Karpas-422 (cell line): ENCODE data around the gene FOXD4. TPM values are rescaled to one million over a fixed set of nuclear protein-coding genes. Genes with fewer than 3 reads are reported as not detected.
"Not testable (repeated sequence)": the region's sequence is repeated elsewhere in the genome, so short reads cannot be mapped to it uniquely, and the experiment has no call there.

Source experiments
- DNase-seq: peaks from one replicate; pipeline ENCODE4 v3.0.0-alpha.2; 2015
- H2AFZ ChIP-seq: fragments of 200-600 bp; sonication (generic); 2 replicates; pipeline ENCODE4 v1.6.1; 2014; ENCODE audit warnings: antibody characterized with exemption, low read length, mixed read lengths
- H3K27ac ChIP-seq: fragments of 200-600 bp; sonication (generic); 2 replicates; pipeline ENCODE4 v1.5.1; 2014; ENCODE audit warnings: mild to moderate bottlenecking, low read length, moderate library complexity
- H3K27me3 ChIP-seq: fragments of 200-600 bp; sonication (generic); 2 replicates; pipeline ENCODE4 v1.6.1; 2014; ENCODE audit warnings: low read length, mixed read lengths
- H3K36me3 ChIP-seq: fragments of 200-600 bp; sonication (generic); 2 replicates; pipeline ENCODE4 v1.6.1; 2014; ENCODE audit warnings: low read length, mixed read lengths; ENCODE audit not compliant: insufficient read depth
- H3K4me1 ChIP-seq: fragments of 200-600 bp; sonication (generic); 2 replicates; pipeline ENCODE4 v1.6.1; 2014; ENCODE audit warnings: mild to moderate bottlenecking, low read length, mixed read lengths
- H3K4me2 ChIP-seq: fragments of 200-600 bp; sonication (generic); 2 replicates; pipeline ENCODE4 v1.6.1; 2014; ENCODE audit warnings: low read length, low read depth, mild to moderate bottlenecking; ENCODE audit not compliant: poor library complexity, severe bottlenecking
- H3K4me3 ChIP-seq: fragments of 200-600 bp; sonication (generic); 2 replicates; pipeline ENCODE4 v1.5.1; 2014; ENCODE audit warnings: mild to moderate bottlenecking, antibody characterized with exemption, low read length, mixed read lengths
- H3K79me2 ChIP-seq: fragments of 200-600 bp; sonication (generic); 2 replicates; pipeline ENCODE4 v1.6.1; 2014; ENCODE audit warnings: mild to moderate bottlenecking, low read length, mixed read lengths
- H3K9ac ChIP-seq: fragments of 200-600 bp; sonication (generic); 2 replicates; pipeline ENCODE4 v1.6.0; 2014; ENCODE audit warnings: low read length
- H3K9me2 ChIP-seq: fragments of 200-600 bp; sonication (generic), shearing (Covaris generic); replicated peaks from 2 replicates; pipeline ENCODE4 v1.6.0; 2014; ENCODE audit warnings: mild to moderate bottlenecking, low read length, moderate library complexity; ENCODE audit not compliant: insufficient read depth
- H3K9me3 ChIP-seq: fragments of 300-700, 200-600 bp; sonication (generic); 2 replicates; pipeline ENCODE4 v1.6.1; 2014; ENCODE audit warnings: low read length, mixed read lengths
- H4K20me1 ChIP-seq: fragments of 200-600 bp; sonication (generic); 2 replicates; pipeline ENCODE4 v1.6.1; 2014; ENCODE audit warnings: mild to moderate bottlenecking, antibody characterized with exemption, low read length, low read depth; ENCODE audit not compliant: insufficient read depth
- total RNA-seq: library from RNA; depleted of rRNA; stranded (reverse); fragments of >200 nt; shearing (Covaris generic); gene quantifications from 2 replicates; pipeline ENCODE4 v1.2.3, GENCODE V29; 2014; ENCODE audit warnings: low replicate concordance

FOXD4 gene
- total RNA-seq, 1 experiment from 2014 or later: 0.93 TPM

DNA sequence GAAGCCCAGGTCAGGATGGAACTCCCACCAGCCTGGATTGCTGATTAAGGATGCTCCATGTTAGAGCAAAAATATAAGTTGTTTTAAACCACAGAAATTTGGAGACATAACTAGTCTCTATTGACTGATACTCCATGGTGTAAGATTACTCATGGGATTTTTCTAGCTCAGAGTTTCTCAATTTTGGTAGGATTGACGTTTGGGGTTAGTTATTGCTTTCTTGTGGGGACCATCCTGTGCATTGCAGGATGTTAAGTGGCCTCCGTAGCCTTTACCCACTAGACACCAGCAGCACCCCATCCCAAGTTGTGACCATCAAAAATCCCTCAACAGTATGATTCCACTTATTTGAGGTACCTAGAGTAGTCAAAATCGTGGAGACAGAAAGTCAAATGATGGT lies 19.4 kb downstream of the FOXD4 start:
- H3K4me2 ChIP-seq, H3K4me1 ChIP-seq, H3K9ac ChIP-seq, H3K36me3 ChIP-seq, H3K27ac ChIP-seq, H4K20me1 ChIP-seq, H2AFZ ChIP-seq, H3K79me2 ChIP-seq, DNase-seq, H3K9me2 ChIP-seq, H3K9me3 ChIP-seq, H3K27me3 ChIP-seq, H3K4me3 ChIP-seq: not testable (repeated sequence)

DNA sequence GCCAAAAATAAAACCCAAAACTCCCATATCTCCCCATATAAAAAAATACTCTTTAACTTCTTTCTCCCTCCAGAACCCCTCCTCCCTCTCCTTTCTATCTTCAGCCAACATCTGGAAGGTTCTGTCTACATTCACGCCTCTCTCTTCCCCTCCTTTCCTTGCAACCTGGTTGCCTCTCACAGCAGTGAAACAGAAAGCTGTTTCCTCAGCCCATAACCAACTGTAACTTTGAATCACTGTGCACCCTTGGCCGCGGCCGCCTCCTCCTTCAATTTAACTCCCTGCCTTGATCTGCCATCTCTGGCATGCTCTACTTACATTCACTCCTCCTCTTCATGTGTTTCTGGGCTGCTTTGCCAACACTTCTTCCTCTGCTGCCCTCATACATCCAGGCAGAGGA lies 23.2 kb downstream of the FOXD4 start:
- not testable (repeated sequence) for H3K9ac ChIP-seq, H3K4me1 ChIP-seq, H3K4me2 ChIP-seq, H4K20me1 ChIP-seq, H3K9me3 ChIP-seq, H3K27me3 ChIP-seq, H3K79me2 ChIP-seq, H3K27ac ChIP-seq, H2AFZ ChIP-seq, H3K4me3 ChIP-seq, DNase-seq, H3K9me2 ChIP-seq, H3K36me3 ChIP-seq

DNA sequence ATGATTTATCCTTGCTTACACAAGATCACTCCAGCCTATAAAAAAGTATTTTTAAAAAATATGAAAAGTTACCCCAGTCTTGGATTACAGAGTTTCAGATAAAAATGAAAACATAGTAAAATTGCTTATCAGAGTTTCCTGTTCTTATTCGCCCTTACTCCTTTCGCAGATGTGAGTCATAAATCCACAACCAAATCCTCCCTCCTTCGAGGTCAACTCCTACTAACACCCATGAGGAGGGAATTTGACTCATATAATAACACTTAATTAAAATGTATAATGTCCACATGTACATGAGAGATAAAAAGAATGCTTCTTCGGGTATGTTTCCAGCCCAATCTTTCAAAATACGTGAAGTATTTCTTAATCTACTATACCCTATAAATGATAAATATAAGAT lies 23.9 kb downstream of the FOXD4 start:
- not testable (repeated sequence) for H3K27ac ChIP-seq, H3K27me3 ChIP-seq, H3K9me3 ChIP-seq, H2AFZ ChIP-seq, H3K9ac ChIP-seq, H3K9me2 ChIP-seq, H3K4me2 ChIP-seq, H3K36me3 ChIP-seq, H3K79me2 ChIP-seq, DNase-seq, H3K4me1 ChIP-seq, H4K20me1 ChIP-seq, H3K4me3 ChIP-seq

DNA sequence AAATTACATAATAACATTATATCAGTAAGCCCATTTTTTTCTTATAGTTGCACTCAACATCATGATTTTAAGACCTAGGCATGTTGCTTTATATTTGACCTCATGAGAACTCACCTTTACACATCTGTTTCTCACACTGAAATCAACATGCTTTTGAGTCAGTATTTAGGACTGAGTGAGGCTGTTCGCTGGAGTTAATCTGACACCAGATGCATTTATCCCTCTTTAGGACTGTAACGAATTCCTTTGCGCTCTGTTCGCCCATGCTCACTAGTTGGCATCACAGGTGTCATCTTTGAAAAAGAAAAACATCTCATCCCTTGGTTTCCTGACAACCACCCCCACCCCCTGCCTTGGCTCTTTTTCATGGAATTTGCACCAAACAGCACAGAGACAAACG lies 24.3 kb downstream of the FOXD4 start:
- H3K9me3 ChIP-seq, H3K4me2 ChIP-seq, H3K4me1 ChIP-seq, H2AFZ ChIP-seq, H3K27me3 ChIP-seq, H3K9ac ChIP-seq, H3K4me3 ChIP-seq, H3K79me2 ChIP-seq, H3K9me2 ChIP-seq, H3K36me3 ChIP-seq, H3K27ac ChIP-seq, H4K20me1 ChIP-seq, DNase-seq: not testable (repeated sequence)

DNA sequence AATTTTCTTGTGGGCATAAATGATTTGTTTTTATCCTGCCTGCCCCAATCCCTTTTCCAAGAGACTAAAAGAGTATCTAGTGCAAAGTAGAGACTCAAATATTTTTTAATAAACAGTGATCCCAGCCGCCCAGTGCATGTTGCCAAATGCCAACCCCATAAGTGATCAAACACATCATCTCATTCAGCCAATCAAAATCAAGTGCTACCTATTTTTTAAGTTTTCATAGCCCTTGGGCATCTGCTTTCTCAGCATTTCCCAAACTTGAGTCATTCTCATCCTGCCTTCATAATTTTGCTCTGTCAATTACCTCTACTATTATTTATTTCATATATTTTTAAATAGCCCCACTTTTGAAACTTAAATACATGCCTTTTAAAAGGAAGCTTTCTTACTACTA lies 27.4 kb downstream of the FOXD4 start:
- not testable (repeated sequence) for H2AFZ ChIP-seq, H3K27me3 ChIP-seq, H3K79me2 ChIP-seq, H3K27ac ChIP-seq, H3K9ac ChIP-seq, H3K36me3 ChIP-seq, H3K9me3 ChIP-seq, H4K20me1 ChIP-seq, H3K9me2 ChIP-seq, H3K4me1 ChIP-seq, H3K4me2 ChIP-seq, DNase-seq, H3K4me3 ChIP-seq

DNA sequence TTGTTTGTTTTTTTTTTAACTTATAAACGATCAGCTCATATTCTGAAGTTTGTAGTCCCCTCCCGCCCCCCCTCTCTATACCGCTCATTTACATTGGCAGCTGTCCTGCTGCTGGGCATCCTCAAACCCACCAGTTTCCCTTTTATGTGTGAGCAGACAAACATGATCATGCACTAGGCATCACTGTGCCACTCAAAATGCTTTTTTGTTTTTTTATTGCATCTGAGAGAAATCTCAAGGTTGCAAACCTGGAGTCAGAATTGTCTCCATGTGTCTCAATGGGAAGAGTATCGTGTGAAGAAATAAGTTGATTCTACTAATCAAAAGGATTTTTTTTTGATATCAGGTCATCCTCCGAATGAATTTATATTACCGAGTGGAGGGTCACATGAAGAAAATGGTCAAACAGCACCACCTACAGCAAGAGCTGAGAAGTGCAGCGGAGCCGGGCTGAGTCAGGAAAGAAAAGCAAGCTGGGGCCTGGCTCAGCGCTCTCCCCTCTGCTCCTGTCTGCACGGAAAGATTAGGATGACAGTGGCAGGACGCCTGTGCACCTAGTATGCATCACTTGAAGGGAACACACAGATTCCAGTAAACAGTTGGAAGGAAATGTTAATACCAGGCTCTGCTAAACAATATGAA lies 29.7 kb downstream of the FOXD4 start:
- not testable (repeated sequence) for H3K9ac ChIP-seq, H3K27ac ChIP-seq, H3K79me2 ChIP-seq, H3K4me2 ChIP-seq, H3K4me1 ChIP-seq, H3K9me2 ChIP-seq, H3K36me3 ChIP-seq, H3K4me3 ChIP-seq, H3K9me3 ChIP-seq, H4K20me1 ChIP-seq, H3K27me3 ChIP-seq, H2AFZ ChIP-seq, DNase-seq

DNA sequence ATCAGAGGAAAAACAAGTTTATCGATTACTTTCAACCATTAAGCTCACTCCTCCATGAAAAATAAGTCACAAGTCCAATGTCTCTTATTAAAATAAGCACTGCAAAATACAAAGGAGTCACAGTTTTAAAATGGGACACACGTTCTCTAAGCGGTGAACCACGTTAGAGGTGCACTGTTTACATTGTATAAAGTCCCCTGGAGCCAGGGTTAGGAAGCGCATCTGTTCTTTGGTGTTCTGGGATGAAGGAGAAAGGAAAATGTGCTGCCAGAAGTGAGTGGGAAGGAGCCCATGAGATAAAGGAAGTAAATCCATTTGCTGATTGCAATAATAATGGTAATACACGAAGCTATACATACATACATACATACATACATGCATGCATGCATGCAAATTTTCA lies 30.4 kb downstream of the FOXD4 start:
- DNase-seq, H3K27me3 ChIP-seq, H2AFZ ChIP-seq, H3K4me1 ChIP-seq, H3K36me3 ChIP-seq, H3K4me3 ChIP-seq, H3K79me2 ChIP-seq, H3K4me2 ChIP-seq, H4K20me1 ChIP-seq, H3K9ac ChIP-seq, H3K9me2 ChIP-seq, H3K9me3 ChIP-seq, H3K27ac ChIP-seq: not testable (repeated sequence)

DNA sequence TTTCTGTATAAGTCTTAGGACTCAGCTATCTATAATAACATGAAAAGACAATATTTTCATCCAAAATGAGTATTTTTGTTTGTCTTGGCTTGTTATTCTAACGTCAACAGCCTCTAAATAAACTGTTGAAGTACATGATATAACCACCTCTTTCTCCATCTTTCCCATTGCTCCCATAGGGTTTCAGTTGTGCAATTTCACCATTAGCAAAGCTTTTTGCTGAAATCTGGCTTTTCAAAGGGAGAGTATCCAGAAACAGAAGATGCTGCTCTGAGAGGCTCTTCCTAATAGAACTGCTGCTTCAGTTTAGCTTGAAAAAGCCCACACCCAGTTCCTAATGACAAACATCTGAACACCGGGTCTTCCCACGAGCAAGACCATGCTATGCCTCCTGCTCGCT lies 31.1 kb downstream of the FOXD4 start:
- H4K20me1 ChIP-seq, H2AFZ ChIP-seq, H3K9me2 ChIP-seq, H3K4me3 ChIP-seq, H3K27ac ChIP-seq, H3K4me2 ChIP-seq, H3K79me2 ChIP-seq, H3K9me3 ChIP-seq, H3K4me1 ChIP-seq, DNase-seq, H3K9ac ChIP-seq, H3K27me3 ChIP-seq, H3K36me3 ChIP-seq: not testable (repeated sequence)

DNA sequence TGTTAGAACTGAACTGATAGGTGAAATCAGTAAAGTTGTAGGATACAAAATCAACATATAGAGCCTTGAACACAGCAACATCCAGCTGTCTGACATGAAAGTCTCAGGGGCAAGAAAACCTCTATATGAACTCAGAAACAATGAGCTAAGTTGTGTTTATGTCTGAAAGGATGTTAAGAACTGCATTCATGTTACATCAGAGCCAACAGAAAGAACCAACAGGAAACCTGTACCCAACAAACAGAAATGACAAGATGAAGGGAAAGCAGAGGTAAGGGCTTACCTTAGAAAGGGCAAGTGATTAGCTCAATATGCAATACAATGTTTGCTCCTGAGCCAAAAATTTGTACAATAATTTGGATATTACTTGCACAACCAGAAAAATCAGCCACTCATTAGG lies 31.5 kb downstream of the FOXD4 start:
- H3K4me3 ChIP-seq, H3K9ac ChIP-seq, H3K9me2 ChIP-seq, H3K36me3 ChIP-seq, H2AFZ ChIP-seq, H4K20me1 ChIP-seq, H3K4me1 ChIP-seq, H3K4me2 ChIP-seq, H3K9me3 ChIP-seq, H3K79me2 ChIP-seq, H3K27ac ChIP-seq, DNase-seq, H3K27me3 ChIP-seq: not testable (repeated sequence)
